Kidney (tissue), 14 donors: Measurements from ENCODE around the gene SLC35G1. TPM values are rescaled to one million over a fixed set of nuclear protein-coding genes. Genes with fewer than 3 reads are reported as not detected.

ENCODE experiments used
- DNase-seq, 5 donors: peaks; one replicate each; pipeline ENCODE4 v3.0.0-alpha.2; 2013 to 2020
- FAIRE-seq: peaks from 2 replicates; lab custom pipeline; 2012; peaks lifted over from hg19 to GRCh38; lab: Jason Lieb, UNC
- H3K27ac ChIP-seq, 2 donors: one replicate each; pipeline ENCODE4 v1.7.0; 2013; ENCODE audit warnings: low read depth in 2 of 2, low read length in 2 of 2, inconsistent platforms in 1 of 2
- H3K27me3 ChIP-seq: one replicate; pipeline ENCODE4 v1.7.1; 2013; ENCODE audit warnings: low read length, inconsistent platforms; ENCODE audit not compliant: control insufficient read depth, insufficient read depth
- H3K36me3 ChIP-seq, 3 donors: one replicate each; pipeline versions ENCODE4 v1.7.0 to v1.7.1; 2013; ENCODE audit warnings: low read length in 3 of 3, control low read depth in 1 of 3, inconsistent platforms in 1 of 3; ENCODE audit not compliant: insufficient read depth in 3 of 3, control insufficient read depth in 2 of 3
- H3K4me1 ChIP-seq, 3 donors: one replicate each; pipeline versions ENCODE4 v1.7.0 to v1.7.1; 2013; ENCODE audit warnings: low read length in 3 of 3, inconsistent platforms in 1 of 3, low read depth in 1 of 3; ENCODE audit not compliant: control insufficient read depth in 2 of 3, insufficient read depth in 2 of 3
- H3K4me3 ChIP-seq, 3 donors: one replicate each; pipeline versions ENCODE4 v1.7.0 to v1.8.1; 2013; ENCODE audit warnings: low read length in 3 of 3, control low read depth in 1 of 3, inconsistent platforms in 1 of 3
- H3K9ac ChIP-seq, 3 donors: one replicate each; pipeline versions ENCODE4 v1.7.0 to v1.7.1; 2013; ENCODE audit warnings: low read length in 3 of 3, control low read depth in 1 of 3, inconsistent platforms in 1 of 3
- H3K9me3 ChIP-seq, 3 donors: one replicate each; pipeline versions ENCODE4 v1.7.0 to v1.7.1; 2013; ENCODE audit warnings: low read length in 3 of 3, control low read depth in 1 of 3, inconsistent platforms in 1 of 3; ENCODE audit not compliant: control insufficient read depth in 2 of 3, insufficient read depth in 1 of 3
- intact Hi-C: fragments of 100-400 bp; cut with DNase I; formaldehyde crosslinking; loops from one replicate; pipeline ENCODE4 v1.11.1; 2022
- polyA plus RNA-seq: library from polyadenylated mRNA; stranded (reverse); fragments of 350-450 nt; fragmentation: Illumina TruSeq; extraction: RNeasy Lipid Tissue Mini Kit (QIAGEN cat#74804); gene quantifications from one replicate; pipeline ENCODE4 v1.2.3, GENCODE V29; 2014; ENCODE audit warnings: low read depth, low replicate concordance; ENCODE audit not compliant: insufficient read depth
- total RNA-seq: library from RNA; stranded (reverse); fragmentation: NEBNext Ultra II Directional; extraction: Animal tissue kit (Norgen Biotek cat#: 25700); gene quantifications from one replicate; pipeline ENCODE4 v1.2.1, GENCODE V29; 2021
- TF ChIP-seq, protein P1 (sequence below): IDR thresholded peaks from 3 replicates; pipeline ENCODE4 v1.5.1; 2012; ENCODE audit warnings: mild to moderate bottlenecking, moderate library complexity, borderline replicate concordance; ENCODE audit not compliant: insufficient read depth; ENCODE audit errors: extremely low read depth
- donor health status: control.
- donor health status: control.
- donor health status: control.
- donor health status: control.
- donor health status: control.
- donor health status: DM: yes; HTN: yes; CAD: no.
- donor health status: Normal renal cell carcinoma (clear cell type).

SLC35G1 gene
- total and polyA plus RNA-seq, 2 donors from 2014 or later = 2.6 to 3.1 TPM

DNA sequence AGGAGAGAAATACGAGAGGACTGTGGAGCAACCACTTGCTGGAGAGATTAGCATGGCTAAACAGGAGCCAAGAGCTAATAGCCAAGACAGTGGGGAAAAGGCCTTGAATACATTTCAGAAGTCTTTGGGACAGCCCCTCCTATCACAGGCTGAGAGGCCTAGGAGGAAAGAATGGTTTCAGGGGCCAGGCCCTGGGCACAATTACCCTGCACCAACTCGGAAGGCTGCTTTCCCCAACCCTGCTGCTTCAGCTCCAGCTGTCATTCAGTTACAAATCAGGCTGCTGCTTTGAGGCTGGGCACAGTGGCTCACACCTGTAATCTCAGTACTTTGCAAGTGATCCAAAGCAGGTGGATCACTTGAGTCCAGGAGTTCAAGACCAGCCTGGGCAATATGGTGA is 32.0 kb upstream of the SLC35G1 start:
- Histone ChIP-seq H3K27me3 (no peaks in the 10 kb centered on the region), H3K4me3 (no peak overlapping the region), H3K27ac (no peak overlapping the region), H3K36me3 (no peaks in the 10 kb centered on the region), H3K9ac (no peak overlapping the region), H3K9me3 (no peaks in the 10 kb centered on the region), H3K4me1 (no peaks in the 10 kb centered on the region)
- DNase-seq = no peak
- TF ChIP-seq, protein P1, sequence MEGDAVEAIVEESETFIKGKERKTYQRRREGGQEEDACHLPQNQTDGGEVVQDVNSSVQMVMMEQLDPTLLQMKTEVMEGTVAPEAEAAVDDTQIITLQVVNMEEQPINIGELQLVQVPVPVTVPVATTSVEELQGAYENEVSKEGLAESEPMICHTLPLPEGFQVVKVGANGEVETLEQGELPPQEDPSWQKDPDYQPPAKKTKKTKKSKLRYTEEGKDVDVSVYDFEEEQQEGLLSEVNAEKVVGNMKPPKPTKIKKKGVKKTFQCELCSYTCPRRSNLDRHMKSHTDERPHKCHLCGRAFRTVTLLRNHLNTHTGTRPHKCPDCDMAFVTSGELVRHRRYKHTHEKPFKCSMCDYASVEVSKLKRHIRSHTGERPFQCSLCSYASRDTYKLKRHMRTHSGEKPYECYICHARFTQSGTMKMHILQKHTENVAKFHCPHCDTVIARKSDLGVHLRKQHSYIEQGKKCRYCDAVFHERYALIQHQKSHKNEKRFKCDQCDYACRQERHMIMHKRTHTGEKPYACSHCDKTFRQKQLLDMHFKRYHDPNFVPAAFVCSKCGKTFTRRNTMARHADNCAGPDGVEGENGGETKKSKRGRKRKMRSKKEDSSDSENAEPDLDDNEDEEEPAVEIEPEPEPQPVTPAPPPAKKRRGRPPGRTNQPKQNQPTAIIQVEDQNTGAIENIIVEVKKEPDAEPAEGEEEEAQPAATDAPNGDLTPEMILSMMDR = no peak
- intact Hi-C loops = no loop called here
- no peak for FAIRE-seq

DNA sequence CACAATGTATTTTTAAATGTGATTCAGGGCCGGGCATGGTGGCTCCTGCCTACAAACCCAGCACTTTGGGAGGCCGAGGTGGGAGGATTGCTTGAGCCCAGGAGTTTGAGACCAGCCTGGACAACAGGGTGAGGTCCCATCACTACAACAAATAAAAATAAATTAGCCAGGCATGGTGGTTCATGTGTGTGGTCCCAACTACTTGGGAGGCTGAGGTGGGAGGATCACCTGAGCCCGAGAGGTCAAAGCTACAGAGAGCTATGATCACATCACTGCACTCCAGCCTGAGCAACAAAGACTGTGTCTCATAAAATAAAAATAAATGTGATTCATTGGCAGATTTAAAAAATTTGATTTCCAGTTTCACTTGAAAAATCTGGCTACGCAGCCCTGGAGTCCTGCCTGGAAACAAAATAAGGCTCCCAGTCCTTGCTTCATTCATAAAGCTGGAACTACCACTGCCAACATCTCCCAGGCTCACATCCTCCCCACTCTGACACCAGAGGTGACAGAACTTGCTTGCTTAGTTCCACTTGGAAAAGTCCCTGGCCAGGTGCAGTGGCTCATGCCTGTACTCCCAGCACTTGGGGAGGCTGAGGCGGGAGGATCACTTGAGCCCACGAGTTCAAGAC is 27.9 kb upstream of the SLC35G1 start:
- Histone ChIP-seq H3K9me3 (no peaks in the 10 kb centered on the region), H3K36me3 (no peaks in the 10 kb centered on the region), H3K27ac (no peak overlapping the region), H3K9ac (no peak overlapping the region), H3K4me1 (no peaks in the 10 kb centered on the region), H3K27me3 (no peaks in the 10 kb centered on the region), H3K4me3 (no peak overlapping the region)
- FAIRE-seq (no peak), DNase-seq (no peak)
- intact Hi-C loops = no loop called here
- TF ChIP-seq, protein P1 = no peak

DNA sequence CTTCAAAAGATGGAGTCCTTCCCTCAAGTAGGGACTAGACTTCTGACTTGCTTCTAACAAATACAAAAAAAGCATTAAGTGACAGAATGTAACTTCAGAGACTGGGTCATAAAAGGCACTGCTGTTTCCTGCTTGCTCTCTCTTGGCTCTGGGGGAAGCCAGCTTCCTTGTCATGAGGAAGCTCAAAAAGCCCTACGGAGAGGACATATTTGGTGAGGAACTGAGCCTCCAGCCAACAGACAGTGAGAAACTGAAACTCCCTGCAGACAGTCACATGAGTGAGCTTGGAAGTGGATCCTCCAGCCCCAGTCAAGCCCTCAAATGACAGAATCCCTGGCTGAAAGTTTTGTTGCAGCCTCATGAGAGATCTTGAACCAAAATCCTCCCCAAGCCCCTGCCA is 26.3 kb upstream of the SLC35G1 start:
- DNase-seq (no peak), FAIRE-seq (no peak)
- H3K27me3 ChIP-seq = no peaks in the 10 kb centered on the region
- no peak overlapping the region for H3K4me3 ChIP-seq
- no peaks in the 10 kb centered on the region for H3K4me1 ChIP-seq
- no peaks in the 10 kb centered on the region for H3K36me3 ChIP-seq
- intact Hi-C loops = no loop called here
- TF ChIP-seq, protein P1 = no peak
- H3K9me3 ChIP-seq = no peaks in the 10 kb centered on the region
- H3K27ac ChIP-seq = no peak overlapping the region
- no peak overlapping the region for H3K9ac ChIP-seq
